ENCODE measurements around the gene RUSC1.

GRCh38 chr1:155282488-155283091, 38.1 kb upstream of the RUSC1 start:
- no peak for TF ChIP-seq POLR2AphosphoS5 (IDR thresholded peaks at IDR 0.05; ENCODE audit: borderline replicate concordance, low read depth, low read length)
- no peak for TF ChIP-seq EZH2 (IDR thresholded peaks at IDR 0.05)

All from SK-N-MC (cell line).